ENCODE data around the gene REXO4. TPM values are rescaled to one million over a fixed set of nuclear protein-coding genes. Genes with fewer than 3 reads are reported as not detected.

Gene REXO4
- total and polyA plus RNA-seq, 4 donors = 7.4 to 12.1 (median 9.1) TPM

DNA sequence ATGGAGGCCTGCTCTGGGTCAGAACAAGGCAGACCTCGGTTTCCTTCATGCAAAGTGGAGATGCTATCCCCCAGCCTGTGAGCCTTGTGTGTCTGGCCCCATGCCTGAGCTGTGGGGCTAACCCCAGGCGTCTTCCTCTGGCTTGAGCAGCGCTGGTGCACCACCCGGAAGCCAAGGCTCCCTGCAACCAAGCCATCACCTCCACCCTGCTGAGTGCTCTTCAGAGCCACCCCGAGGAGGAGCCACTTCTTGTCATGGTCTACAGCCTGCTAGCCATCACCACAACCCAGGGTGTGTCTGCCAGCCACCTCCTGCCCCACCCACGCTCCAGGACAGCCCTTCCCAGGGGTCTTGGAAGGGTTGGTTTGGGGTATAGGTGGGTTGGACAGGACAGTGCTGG is 16.2 kb downstream of the REXO4 start:
- H3K36me3 ChIP-seq (ENCODE audit: control insufficient read depth in 4 of 4, insufficient read depth in 3 of 4, low read depth in 1 of 4, low read length in 3 of 4) = peaks cover 0 to 4% (median 3%) of the 10 kb centered on the region in 4 donors
- no peak overlapping the region for H3K4me3 ChIP-seq (ENCODE audit: low read depth in 1 of 3, low read length in 3 of 3)
- no peak overlapping the region for H3K9ac ChIP-seq (ENCODE audit: low read depth in 1 of 2, low read length in 2 of 2)
- H3K4me1 ChIP-seq (ENCODE audit: control insufficient read depth in 4 of 4, insufficient read depth in 4 of 4, low read length in 3 of 4) = peaks cover 0 to 16% (median 8%) of the 10 kb centered on the region in 4 donors
- TF ChIP-seq GABPA (IDR thresholded peaks at IDR 0.05 in 1 of 2, conservative IDR thresholded peaks at IDR 0.05 in 1 of 2) (no peak), HNF4G (IDR thresholded peaks at IDR 0.05) (no peak), SP1 (IDR thresholded peaks at IDR 0.05) (no peak), NR2F2 (IDR thresholded peaks at IDR 0.05) (no peak), TAF1 (conservative IDR thresholded peaks at IDR 0.05) (no peak), HNF4A (conservative IDR thresholded peaks at IDR 0.05) (no peak), YY1 (IDR thresholded peaks at IDR 0.05) (no peak), RAD21 (IDR thresholded peaks at IDR 0.05) (no peak), JUND (IDR thresholded peaks at IDR 0.05) (no peak), FOXA1 (IDR thresholded peaks at IDR 0.05) (no peak)
- TF ChIP-seq, protein P1, sequence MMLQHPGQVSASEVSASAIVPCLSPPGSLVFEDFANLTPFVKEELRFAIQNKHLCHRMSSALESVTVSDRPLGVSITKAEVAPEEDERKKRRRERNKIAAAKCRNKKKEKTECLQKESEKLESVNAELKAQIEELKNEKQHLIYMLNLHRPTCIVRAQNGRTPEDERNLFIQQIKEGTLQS (IDR thresholded peaks at IDR 0.05) = no peak
- TF ChIP-seq, protein P2, sequence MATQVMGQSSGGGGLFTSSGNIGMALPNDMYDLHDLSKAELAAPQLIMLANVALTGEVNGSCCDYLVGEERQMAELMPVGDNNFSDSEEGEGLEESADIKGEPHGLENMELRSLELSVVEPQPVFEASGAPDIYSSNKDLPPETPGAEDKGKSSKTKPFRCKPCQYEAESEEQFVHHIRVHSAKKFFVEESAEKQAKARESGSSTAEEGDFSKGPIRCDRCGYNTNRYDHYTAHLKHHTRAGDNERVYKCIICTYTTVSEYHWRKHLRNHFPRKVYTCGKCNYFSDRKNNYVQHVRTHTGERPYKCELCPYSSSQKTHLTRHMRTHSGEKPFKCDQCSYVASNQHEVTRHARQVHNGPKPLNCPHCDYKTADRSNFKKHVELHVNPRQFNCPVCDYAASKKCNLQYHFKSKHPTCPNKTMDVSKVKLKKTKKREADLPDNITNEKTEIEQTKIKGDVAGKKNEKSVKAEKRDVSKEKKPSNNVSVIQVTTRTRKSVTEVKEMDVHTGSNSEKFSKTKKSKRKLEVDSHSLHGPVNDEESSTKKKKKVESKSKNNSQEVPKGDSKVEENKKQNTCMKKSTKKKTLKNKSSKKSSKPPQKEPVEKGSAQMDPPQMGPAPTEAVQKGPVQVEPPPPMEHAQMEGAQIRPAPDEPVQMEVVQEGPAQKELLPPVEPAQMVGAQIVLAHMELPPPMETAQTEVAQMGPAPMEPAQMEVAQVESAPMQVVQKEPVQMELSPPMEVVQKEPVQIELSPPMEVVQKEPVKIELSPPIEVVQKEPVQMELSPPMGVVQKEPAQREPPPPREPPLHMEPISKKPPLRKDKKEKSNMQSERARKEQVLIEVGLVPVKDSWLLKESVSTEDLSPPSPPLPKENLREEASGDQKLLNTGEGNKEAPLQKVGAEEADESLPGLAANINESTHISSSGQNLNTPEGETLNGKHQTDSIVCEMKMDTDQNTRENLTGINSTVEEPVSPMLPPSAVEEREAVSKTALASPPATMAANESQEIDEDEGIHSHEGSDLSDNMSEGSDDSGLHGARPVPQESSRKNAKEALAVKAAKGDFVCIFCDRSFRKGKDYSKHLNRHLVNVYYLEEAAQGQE (IDR thresholded peaks at IDR 0.05) = no peak
- TF ChIP-seq, protein P3, sequence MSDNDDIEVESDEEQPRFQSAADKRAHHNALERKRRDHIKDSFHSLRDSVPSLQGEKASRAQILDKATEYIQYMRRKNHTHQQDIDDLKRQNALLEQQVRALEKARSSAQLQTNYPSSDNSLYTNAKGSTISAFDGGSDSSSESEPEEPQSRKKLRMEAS (IDR thresholded peaks at IDR 0.05) = no peak
- DNase-seq (ENCODE audit: low spot score) = no peak
- peaks cover 0 to 7% (median 0%) of the 10 kb centered on the region in 4 donors for H3K27me3 ChIP-seq (ENCODE audit: control insufficient read depth in 4 of 4, insufficient read depth in 4 of 4, low read length in 3 of 4)
- 91% methylated on average over 6 of the region's 6 CpGs for WGBS
- no peak overlapping the region for H3K27ac ChIP-seq (ENCODE audit: low read depth in 1 of 2, low read length in 2 of 2)
- no peaks in the 10 kb centered on the region for H3K9me3 ChIP-seq (ENCODE audit: control insufficient read depth in 4 of 4, low read length in 3 of 4)

- H3K9me3 ChIP-seq (ENCODE audit: control insufficient read depth in 4 of 4, low read length in 3 of 4) = no peaks in the 10 kb centered on the region
- no peak for DNase-seq (ENCODE audit: low spot score)
- no peak overlapping the region for H3K9ac ChIP-seq (ENCODE audit: low read depth in 1 of 2, low read length in 2 of 2)
- TF ChIP-seq HNF4A (conservative IDR thresholded peaks at IDR 0.05) (no peak), JUND (IDR thresholded peaks at IDR 0.05) (no peak), SP1 (IDR thresholded peaks at IDR 0.05) (no peak), HNF4G (IDR thresholded peaks at IDR 0.05) (no peak), FOXA1 (IDR thresholded peaks at IDR 0.05) (no peak)
- TF ChIP-seq, protein P3 (IDR thresholded peaks at IDR 0.05) = no peak
- TF ChIP-seq, protein P4, sequence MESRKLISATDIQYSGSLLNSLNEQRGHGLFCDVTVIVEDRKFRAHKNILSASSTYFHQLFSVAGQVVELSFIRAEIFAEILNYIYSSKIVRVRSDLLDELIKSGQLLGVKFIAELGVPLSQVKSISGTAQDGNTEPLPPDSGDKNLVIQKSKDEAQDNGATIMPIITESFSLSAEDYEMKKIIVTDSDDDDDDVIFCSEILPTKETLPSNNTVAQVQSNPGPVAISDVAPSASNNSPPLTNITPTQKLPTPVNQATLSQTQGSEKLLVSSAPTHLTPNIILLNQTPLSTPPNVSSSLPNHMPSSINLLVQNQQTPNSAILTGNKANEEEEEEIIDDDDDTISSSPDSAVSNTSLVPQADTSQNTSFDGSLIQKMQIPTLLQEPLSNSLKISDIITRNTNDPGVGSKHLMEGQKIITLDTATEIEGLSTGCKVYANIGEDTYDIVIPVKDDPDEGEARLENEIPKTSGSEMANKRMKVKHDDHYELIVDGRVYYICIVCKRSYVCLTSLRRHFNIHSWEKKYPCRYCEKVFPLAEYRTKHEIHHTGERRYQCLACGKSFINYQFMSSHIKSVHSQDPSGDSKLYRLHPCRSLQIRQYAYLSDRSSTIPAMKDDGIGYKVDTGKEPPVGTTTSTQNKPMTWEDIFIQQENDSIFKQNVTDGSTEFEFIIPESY (IDR thresholded peaks at IDR 0.05) = no peak
- TF ChIP-seq, protein P5, sequence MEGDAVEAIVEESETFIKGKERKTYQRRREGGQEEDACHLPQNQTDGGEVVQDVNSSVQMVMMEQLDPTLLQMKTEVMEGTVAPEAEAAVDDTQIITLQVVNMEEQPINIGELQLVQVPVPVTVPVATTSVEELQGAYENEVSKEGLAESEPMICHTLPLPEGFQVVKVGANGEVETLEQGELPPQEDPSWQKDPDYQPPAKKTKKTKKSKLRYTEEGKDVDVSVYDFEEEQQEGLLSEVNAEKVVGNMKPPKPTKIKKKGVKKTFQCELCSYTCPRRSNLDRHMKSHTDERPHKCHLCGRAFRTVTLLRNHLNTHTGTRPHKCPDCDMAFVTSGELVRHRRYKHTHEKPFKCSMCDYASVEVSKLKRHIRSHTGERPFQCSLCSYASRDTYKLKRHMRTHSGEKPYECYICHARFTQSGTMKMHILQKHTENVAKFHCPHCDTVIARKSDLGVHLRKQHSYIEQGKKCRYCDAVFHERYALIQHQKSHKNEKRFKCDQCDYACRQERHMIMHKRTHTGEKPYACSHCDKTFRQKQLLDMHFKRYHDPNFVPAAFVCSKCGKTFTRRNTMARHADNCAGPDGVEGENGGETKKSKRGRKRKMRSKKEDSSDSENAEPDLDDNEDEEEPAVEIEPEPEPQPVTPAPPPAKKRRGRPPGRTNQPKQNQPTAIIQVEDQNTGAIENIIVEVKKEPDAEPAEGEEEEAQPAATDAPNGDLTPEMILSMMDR (IDR thresholded peaks at IDR 0.05; ENCODE audit: low read depth, low read length, missing input control) = no peak
- peaks cover 0 to 4% (median 2%) of the 10 kb centered on the region in 4 donors for H3K36me3 ChIP-seq (ENCODE audit: control insufficient read depth in 4 of 4, insufficient read depth in 3 of 4, low read depth in 1 of 4, low read length in 3 of 4)
- peaks cover 0 to 5% (median 1%) of the 10 kb centered on the region in 4 donors for H3K4me1 ChIP-seq (ENCODE audit: control insufficient read depth in 4 of 4, insufficient read depth in 4 of 4, low read length in 3 of 4)
- H3K27me3 ChIP-seq (ENCODE audit: control insufficient read depth in 4 of 4, insufficient read depth in 4 of 4, low read length in 3 of 4) = peaks cover 0 to 7% (median 0%) of the 10 kb centered on the region in 4 donors
- 92% methylated on average over 12 of the region's 12 CpGs for WGBS
- no peak overlapping the region for H3K27ac ChIP-seq (ENCODE audit: low read depth in 1 of 2, low read length in 2 of 2)
- H3K4me3 ChIP-seq (ENCODE audit: low read depth in 1 of 3, low read length in 3 of 3) = no peak overlapping the region
These were observed 17.5 kb downstream of the REXO4 start for GRCh38 chr9:133400292-133400691.
